NCI-H69 (cell line): Measurements from ENCODE around the gene TMEM45A.
"Not testable (repeated sequence)": the region's sequence is repeated elsewhere in the genome, so short reads cannot be mapped to it uniquely, and the experiment has no call there.

Experiments
- DNase-seq: peaks from one replicate; lab custom pipeline; 2025; lab: John Stamatoyannopoulos, UW

Gene TMEM45A

DNA sequence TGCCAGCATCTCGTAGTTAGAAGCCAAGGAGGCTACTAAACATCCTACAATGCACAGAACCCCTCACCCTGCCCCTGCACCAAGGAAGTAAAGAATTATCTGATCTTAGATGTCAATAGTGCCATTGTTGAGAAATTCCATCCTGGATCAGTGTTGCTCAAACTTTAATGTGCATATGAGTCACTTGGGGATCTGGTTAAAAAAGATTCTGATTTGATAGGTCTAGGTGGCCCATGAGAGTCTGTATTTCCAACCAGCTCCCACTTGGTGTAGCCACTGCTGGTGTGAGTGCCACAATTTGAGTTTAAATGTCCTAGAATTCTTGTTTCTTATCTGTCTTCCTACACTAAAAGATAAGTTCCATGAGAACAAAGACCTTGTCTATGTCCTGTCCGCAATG, 43.7 kb downstream of the TMEM45A start:
- no peak for DNase-seq

DNA sequence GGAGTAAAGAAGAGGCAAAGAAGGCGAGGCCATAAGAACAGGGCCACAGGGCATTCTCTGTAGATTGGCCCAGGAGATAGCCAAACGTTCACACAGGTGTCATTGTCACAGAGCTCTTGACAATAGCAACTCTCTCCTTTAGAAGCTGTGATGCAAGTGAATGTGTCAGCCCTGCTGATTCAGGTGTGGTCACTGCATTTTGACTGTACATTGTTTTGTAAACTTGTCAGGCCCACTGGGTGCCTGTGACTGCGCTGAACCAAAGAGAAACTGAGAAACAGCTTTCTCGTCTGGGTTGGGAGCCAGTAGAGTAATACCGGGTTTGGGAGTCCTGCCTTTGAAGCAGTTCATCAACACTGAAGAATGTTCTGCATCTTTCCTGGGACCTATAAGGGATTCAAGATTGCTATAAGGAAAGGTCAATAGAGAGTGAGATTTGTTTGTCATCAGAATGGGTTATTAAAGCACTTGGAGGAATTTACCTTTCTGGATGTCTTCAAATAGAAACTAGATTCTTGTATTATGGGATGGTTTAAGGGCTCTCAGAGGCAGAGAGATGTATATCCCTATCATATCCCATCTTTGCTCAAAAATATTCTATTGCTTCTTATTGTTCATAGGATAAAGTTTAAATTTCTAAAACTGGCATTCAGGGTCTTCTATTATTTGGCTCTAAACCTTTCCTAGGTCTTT, 45.4 kb downstream of the TMEM45A start:
- DNase-seq: no peak

GRCh38 chr3:100538339-100538706, 45.9 kb downstream of the TMEM45A start:
- DNase-seq: no peak

- no peak for DNase-seq
Measured at GRCh38 chr3:100540791-100541334, 48.4 kb downstream of the TMEM45A start.

GRCh38 chr3:100541428-100541827, 49.0 kb downstream of the TMEM45A start:
- not testable (repeated sequence) for DNase-seq

GRCh38 chr3:100545371-100545770, 53.0 kb downstream of the TMEM45A start:
- DNase-seq: no peak

GRCh38 chr3:100546020-100546744, 53.8 kb downstream of the TMEM45A start:
- DNase-seq: no peak

DNA sequence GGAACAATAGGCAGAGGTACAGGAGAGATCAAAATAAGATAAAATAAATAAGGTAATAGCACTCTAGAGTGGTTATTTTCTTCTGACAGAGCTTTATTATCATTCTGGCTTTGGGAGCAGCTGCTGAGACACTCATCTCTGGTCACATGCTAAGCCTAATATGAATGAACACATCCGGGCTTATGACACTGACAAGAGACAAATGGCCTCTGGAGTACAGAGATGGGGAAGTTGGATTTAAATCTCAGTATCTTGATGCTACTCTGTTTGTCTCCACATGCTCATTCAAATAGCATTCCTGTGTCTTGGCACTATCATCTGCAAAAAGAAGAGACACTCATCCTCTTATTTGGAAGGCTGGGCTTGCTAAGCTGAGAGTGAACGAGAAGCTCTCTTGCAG, 55.6 kb downstream of the TMEM45A start:
- DNase-seq: no peak

GRCh38 chr3:100553618-100554372, 61.4 kb downstream of the TMEM45A start:
- no peak for DNase-seq

DNA sequence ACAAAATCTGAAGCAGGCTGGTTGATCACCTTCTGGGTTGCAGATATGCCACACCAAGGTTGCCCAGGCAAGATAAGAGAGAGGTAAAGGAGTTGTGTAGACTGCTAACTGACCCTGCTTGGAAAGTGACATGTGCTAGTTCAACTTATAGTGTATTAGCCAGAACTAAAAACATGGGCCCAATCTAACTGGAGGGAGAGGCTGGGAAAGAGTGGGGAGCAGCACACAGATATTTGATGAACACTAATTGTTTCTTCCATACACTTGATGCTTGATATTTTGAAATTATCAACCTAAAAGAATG, 61.9 kb downstream of the TMEM45A start:
- no peak for DNase-seq

DNA sequence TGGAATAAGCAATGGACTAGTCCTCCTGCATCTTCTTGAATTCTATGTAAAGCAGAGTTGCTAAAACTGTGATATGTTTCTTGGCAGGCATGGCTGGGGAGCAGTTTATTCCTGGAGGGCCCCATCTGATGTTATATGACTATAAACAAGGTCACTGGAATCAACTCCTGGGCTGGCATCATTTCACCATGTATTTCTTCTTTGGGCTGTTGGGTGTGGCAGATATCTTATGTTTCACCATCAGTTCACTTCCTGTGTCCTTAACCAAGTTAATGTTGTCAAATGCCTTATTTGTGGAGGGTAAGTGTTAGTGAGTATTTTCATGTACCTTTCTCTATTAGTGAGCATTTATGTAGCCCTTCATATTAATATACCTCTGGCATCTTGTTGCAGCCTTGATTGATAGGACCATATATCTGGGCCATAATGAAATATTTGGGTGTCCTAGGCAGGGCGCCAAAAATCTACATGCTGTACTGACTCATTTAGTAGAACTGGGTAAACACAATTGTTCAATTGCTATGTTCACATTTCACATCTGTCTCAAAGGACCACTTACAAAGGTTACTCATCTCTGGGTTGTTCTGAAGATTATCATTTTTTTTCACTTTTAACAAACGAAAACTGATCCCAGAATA, 64.4 kb downstream of the TMEM45A start:
- DNase-seq: peak; percentile 56

- DNase-seq: no peak
Measured at GRCh38 chr3:100558233-100558632, 65.8 kb downstream of the TMEM45A start.

- DNase-seq: no peak
Measured at GRCh38 chr3:100560426-100560825, 68.0 kb downstream of the TMEM45A start.

GRCh38 chr3:100561459-100562158, 69.2 kb downstream of the TMEM45A start:
- DNase-seq: peak; percentile 5

- no peak for DNase-seq
Measured at GRCh38 chr3:100562224-100562857, 69.9 kb downstream of the TMEM45A start.

- DNase-seq: no peak
Measured at GRCh38 chr3:100563228-100563627, 70.8 kb downstream of the TMEM45A start.

DNA sequence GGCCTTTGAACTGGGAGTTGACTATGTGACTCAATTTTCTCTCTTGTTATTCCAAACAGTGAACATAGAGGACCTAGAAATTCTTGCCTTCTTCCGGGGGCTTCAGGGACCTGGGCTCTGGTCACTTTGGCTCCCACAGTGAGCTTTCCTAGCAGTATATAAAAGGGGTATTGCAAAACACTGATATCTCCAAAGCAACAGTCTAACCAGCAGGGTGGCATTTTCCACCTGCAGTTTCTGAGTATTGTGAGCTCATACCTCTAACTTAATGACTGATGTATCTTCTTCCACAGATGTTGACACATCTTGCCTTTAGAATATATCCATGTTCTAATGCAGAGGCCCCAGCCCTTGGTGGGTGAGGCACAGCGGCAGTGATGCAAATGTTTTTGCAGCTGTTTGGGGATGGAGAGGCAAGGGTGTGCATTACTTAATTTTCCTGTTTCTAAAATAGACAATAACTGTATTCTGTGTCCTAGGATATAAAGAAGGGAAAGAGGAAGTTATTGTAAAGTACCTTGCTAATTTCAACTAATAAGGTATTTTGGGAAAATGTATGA, 71.3 kb downstream of the TMEM45A start:
- DNase-seq: no peak

- DNase-seq: no peak
Measured at GRCh38 chr3:100570811-100571210, 78.4 kb downstream of the TMEM45A start.

DNA sequence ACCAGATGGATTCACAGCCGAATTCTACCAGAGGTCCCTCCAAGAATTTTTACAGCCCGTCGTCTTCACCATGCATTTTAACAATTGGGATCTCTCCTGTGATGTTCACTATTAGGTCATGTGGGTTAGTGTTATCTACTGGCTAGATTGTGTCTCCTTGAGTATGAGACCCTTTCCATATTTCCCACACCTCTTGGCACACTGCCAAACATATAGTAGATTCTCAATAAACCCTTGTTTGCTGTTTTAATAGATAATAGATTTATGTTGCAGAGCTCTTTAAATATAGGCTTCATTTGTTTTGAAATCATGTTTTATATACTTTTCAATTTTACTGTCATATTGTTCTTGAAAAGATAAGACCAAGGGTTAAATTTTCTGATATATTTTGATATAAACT, 82.1 kb downstream of the TMEM45A start:
- no peak for DNase-seq

- no peak for DNase-seq
Measured at GRCh38 chr3:100575704-100576103, 83.3 kb downstream of the TMEM45A start.
